ENCODE measurements around the gene ATP11A.

Gene ATP11A

GRCh38 chr13:112819111-112819510 lies 129.3 kb downstream of the ATP11A start:
- TF ChIP-seq GATA3 (IDR thresholded peaks at IDR 0.05; ENCODE audit: low read depth, low read length): no peak
- no peak for TF ChIP-seq GATA2 (IDR thresholded peaks at IDR 0.05; ENCODE audit: low read depth, low read length)

GRCh38 chr13:112819816-112820215 lies 130.0 kb downstream of the ATP11A start:
- TF ChIP-seq GATA2 (IDR thresholded peaks at IDR 0.05; ENCODE audit: low read depth, low read length) (no peak), GATA3 (IDR thresholded peaks at IDR 0.05; ENCODE audit: low read depth, low read length) (no peak)

- TF ChIP-seq GATA2 (IDR thresholded peaks at IDR 0.05; ENCODE audit: low read depth, low read length) (no peak), GATA3 (IDR thresholded peaks at IDR 0.05; ENCODE audit: low read depth, low read length) (no peak)
Measured at GRCh38 chr13:112820318-112820717, 130.5 kb downstream of the ATP11A start.

- TF ChIP-seq GATA2 (IDR thresholded peaks at IDR 0.05; ENCODE audit: low read depth, low read length) (no peak), GATA3 (IDR thresholded peaks at IDR 0.05; ENCODE audit: low read depth, low read length) (no peak)
Measured at GRCh38 chr13:112821340-112822055, 131.7 kb downstream of the ATP11A start.

GRCh38 chr13:112822851-112823250 lies 133.0 kb downstream of the ATP11A start:
- TF ChIP-seq GATA2 (IDR thresholded peaks at IDR 0.05; ENCODE audit: low read depth, low read length) (no peak), GATA3 (IDR thresholded peaks at IDR 0.05; ENCODE audit: low read depth, low read length) (no peak)

GRCh38 chr13:112824429-112824828 lies 134.6 kb downstream of the ATP11A start:
- TF ChIP-seq GATA2 (IDR thresholded peaks at IDR 0.05; ENCODE audit: low read depth, low read length): no peak
- TF ChIP-seq GATA3 (IDR thresholded peaks at IDR 0.05; ENCODE audit: low read depth, low read length): no peak

- TF ChIP-seq GATA3 (IDR thresholded peaks at IDR 0.05; ENCODE audit: low read depth, low read length) (no peak), GATA2 (IDR thresholded peaks at IDR 0.05; ENCODE audit: low read depth, low read length) (no peak)
Measured at GRCh38 chr13:112825071-112825470, 135.2 kb downstream of the ATP11A start.

GRCh38 chr13:112825875-112826274 lies 136.0 kb downstream of the ATP11A start:
- TF ChIP-seq GATA2 (IDR thresholded peaks at IDR 0.05; ENCODE audit: low read depth, low read length) (no peak), GATA3 (IDR thresholded peaks at IDR 0.05; ENCODE audit: low read depth, low read length) (no peak)

GRCh38 chr13:112826565-112826964 lies 136.7 kb downstream of the ATP11A start:
- TF ChIP-seq GATA3 (IDR thresholded peaks at IDR 0.05; ENCODE audit: low read depth, low read length) (no peak), GATA2 (IDR thresholded peaks at IDR 0.05; ENCODE audit: low read depth, low read length) (no peak)

- TF ChIP-seq GATA2 (IDR thresholded peaks at IDR 0.05; ENCODE audit: low read depth, low read length) (no peak), GATA3 (IDR thresholded peaks at IDR 0.05; ENCODE audit: low read depth, low read length) (no peak)
Measured at GRCh38 chr13:112828082-112828699, 138.4 kb downstream of the ATP11A start.

- no peak for TF ChIP-seq GATA3 (IDR thresholded peaks at IDR 0.05; ENCODE audit: low read depth, low read length)
- TF ChIP-seq GATA2 (IDR thresholded peaks at IDR 0.05; ENCODE audit: low read depth, low read length): no peak
Measured at GRCh38 chr13:112828756-112829155, 138.9 kb downstream of the ATP11A start.

- TF ChIP-seq GATA3 (IDR thresholded peaks at IDR 0.05; ENCODE audit: low read depth, low read length) (no peak), GATA2 (IDR thresholded peaks at IDR 0.05; ENCODE audit: low read depth, low read length) (no peak)
Measured at GRCh38 chr13:112831196-112831595, 141.4 kb downstream of the ATP11A start.

- no peak for TF ChIP-seq GATA2 (IDR thresholded peaks at IDR 0.05; ENCODE audit: low read depth, low read length)
- TF ChIP-seq GATA3 (IDR thresholded peaks at IDR 0.05; ENCODE audit: low read depth, low read length): no peak
Measured at GRCh38 chr13:112831801-112832200, 142.0 kb downstream of the ATP11A start.

- no peak for TF ChIP-seq GATA2 (IDR thresholded peaks at IDR 0.05; ENCODE audit: low read depth, low read length)
- TF ChIP-seq GATA3 (IDR thresholded peaks at IDR 0.05; ENCODE audit: low read depth, low read length): no peak
Measured at GRCh38 chr13:112832811-112833210, 143.0 kb downstream of the ATP11A start.

GRCh38 chr13:112833551-112834257 lies 143.9 kb downstream of the ATP11A start:
- no peak for TF ChIP-seq GATA2 (IDR thresholded peaks at IDR 0.05; ENCODE audit: low read depth, low read length)
- TF ChIP-seq GATA3 (IDR thresholded peaks at IDR 0.05; ENCODE audit: low read depth, low read length): no peak
